ENCODE measurements around the gene LAMB2. TPM values are rescaled to one million over a fixed set of nuclear protein-coding genes. Genes with fewer than 3 reads are reported as not detected.
A peak's percentile ranks its signal among the peaks of the same experiment; 100 is the strongest.

The LAMB2 gene
- total RNA-seq, 2 experiments from 2014 or later: 0.29 TPM; not detected in 1

- CTCF ChIA-PET: interaction anchor here (0.6 to 4.3 kb wide), 28 partner anchors 10 to 474 kb away, joined by 3 to 22 read pairs (median 4); partner anchors contain the start of genes QRICH1, USP19 and USP4
- peak within 1 kb of the TSS; percentile 78 for H3K4me3 Mint-ChIP-seq
- H3K27me3 Mint-ChIP-seq (ENCODE audit: low read depth): no peaks in the 10 kb centered on the region
- H3K9me3 Mint-ChIP-seq (ENCODE audit: insufficient read depth): no peaks in the 10 kb centered on the region
- peaks cover 5% of the 10 kb centered on the region for H3K36me3 Mint-ChIP-seq (ENCODE audit: low read depth)
- peaks cover 31% of the 10 kb centered on the region for H3K4me1 Mint-ChIP-seq (ENCODE audit: low read depth)
- peak; percentile 90 for ATAC-seq
- POLR2A ChIA-PET: interaction anchor here (0.7 to 2.0 kb wide), 3 partner anchors 77 to 168 kb away, joined by 3 to 9 read pairs (median 3); partner anchors contain the start of gene QRICH1
- peak; percentile 87 for DNase-seq
- H3K27ac Mint-ChIP-seq: peak within 1 kb of the TSS; percentile 65
Observed at GRCh38 chr3:49171119-49171774, 38.4 kb upstream of the LAMB2 start, which contains the start of gene KLHDC8B. TSS of gene KLHDC8B (plus strand) at chr3:49171598. CDS start at chr3:49172770, 1,172 bp downstream.

DNA sequence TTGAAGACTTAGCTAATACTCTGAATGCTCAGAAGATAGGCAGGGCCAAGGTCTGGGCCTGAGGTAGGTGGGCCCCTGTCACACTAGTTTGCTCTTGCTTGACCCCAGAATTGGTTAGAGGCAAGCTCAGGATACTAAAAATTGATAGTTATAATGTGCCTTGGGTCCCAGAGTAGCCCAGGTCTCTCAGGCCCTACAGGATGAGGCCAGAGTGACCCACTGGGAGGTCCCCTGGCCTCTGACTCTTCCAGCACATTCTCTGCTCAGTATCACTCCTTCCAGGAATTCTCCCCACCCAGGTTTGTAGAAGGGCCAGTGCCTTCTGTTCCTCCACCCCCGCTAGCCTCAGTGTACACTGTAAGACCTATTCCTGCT lies 37.9 kb upstream of the LAMB2 start:
- ATAC-seq (no peak), DNase-seq (no peak)
- H3K4me1 Mint-ChIP-seq (ENCODE audit: low read depth): peaks cover 32% of the 10 kb centered on the region
- POLR2A ChIA-PET: interaction anchor here (1.0 to 2.0 kb wide), 2 partner anchors 77 to 169 kb away, joined by 3 to 9 read pairs; partner anchors contain the start of gene QRICH1
- H3K9me3 Mint-ChIP-seq (ENCODE audit: insufficient read depth): no peaks in the 10 kb centered on the region
- no peaks in the 10 kb centered on the region for H3K27me3 Mint-ChIP-seq (ENCODE audit: low read depth)
- CTCF ChIA-PET: interaction anchor here (0.6 to 4.3 kb wide), 27 partner anchors 9 to 475 kb away, joined by 3 to 22 read pairs (median 4); partner anchors contain the start of genes QRICH1, USP19 and USP4
- peak overlapping the region; percentile 78 for H3K4me3 Mint-ChIP-seq
- peak overlapping the region; percentile 65 for H3K27ac Mint-ChIP-seq
- H3K36me3 Mint-ChIP-seq (ENCODE audit: low read depth): peaks cover 6% of the 10 kb centered on the region

DNA sequence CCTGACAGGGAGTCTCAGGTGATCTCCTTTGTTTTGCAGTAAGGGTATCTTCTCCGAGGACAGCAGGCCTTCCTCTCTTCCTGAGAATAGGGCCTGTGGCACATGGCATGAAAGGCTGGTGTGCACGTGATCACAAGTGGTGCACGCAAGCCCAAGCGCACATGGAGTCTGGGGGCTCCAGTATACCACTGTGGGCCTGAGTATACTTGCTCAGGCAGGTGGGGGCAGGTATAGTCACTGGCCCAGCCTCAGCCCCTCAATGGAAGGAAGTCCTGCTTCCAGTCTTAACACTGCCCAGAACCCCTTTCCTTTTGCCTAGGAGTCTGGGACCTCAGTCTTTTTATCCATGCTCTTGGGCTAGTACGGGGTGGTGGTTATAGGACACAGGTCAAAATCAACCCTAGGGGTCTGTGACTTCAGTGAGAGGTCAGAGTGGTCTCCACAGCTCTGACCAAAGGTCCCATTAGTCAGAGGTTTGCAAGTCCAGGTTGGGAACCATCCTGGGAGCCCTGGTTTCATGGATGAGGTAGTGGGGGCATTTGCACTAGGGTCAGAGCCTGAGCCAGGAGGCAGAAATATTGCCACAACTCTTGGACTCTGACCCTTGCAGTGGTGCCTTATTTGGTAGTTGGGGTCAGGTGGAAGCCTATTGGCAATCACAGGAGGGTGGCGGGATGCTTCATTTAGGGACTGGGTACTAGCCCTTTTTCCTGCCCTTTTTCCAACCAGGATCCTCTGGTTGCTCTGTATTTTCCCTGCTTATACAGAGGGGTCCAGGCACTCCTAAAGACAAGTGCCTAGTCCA lies 34.1 kb upstream of the LAMB2 start:
- CTCF ChIA-PET: interaction anchor here (1.7 kb wide), 1 partner anchor 373 kb away, joined by 4 read pairs; no protein-coding TSS in a partner anchor
- no peaks in the 10 kb centered on the region for H3K27me3 Mint-ChIP-seq (ENCODE audit: low read depth)
- POLR2A ChIA-PET: interaction anchor here (1.7 to 2.3 kb wide), 2 partner anchors 46 to 73 kb away, joined by 4 to 15 read pairs; partner anchors contain the start of genes QRICH1 and USP19
- DNase-seq (no peak), ATAC-seq (no peak)
- peaks cover 43% of the 10 kb centered on the region for H3K4me1 Mint-ChIP-seq (ENCODE audit: low read depth)
- peaks cover 35% of the 10 kb centered on the region for H3K36me3 Mint-ChIP-seq (ENCODE audit: low read depth)
- H3K9me3 Mint-ChIP-seq (ENCODE audit: insufficient read depth): no peaks in the 10 kb centered on the region
- H3K4me3 Mint-ChIP-seq: peak overlapping the region; percentile 86
- H3K27ac Mint-ChIP-seq: peak overlapping the region; percentile 93

DNA sequence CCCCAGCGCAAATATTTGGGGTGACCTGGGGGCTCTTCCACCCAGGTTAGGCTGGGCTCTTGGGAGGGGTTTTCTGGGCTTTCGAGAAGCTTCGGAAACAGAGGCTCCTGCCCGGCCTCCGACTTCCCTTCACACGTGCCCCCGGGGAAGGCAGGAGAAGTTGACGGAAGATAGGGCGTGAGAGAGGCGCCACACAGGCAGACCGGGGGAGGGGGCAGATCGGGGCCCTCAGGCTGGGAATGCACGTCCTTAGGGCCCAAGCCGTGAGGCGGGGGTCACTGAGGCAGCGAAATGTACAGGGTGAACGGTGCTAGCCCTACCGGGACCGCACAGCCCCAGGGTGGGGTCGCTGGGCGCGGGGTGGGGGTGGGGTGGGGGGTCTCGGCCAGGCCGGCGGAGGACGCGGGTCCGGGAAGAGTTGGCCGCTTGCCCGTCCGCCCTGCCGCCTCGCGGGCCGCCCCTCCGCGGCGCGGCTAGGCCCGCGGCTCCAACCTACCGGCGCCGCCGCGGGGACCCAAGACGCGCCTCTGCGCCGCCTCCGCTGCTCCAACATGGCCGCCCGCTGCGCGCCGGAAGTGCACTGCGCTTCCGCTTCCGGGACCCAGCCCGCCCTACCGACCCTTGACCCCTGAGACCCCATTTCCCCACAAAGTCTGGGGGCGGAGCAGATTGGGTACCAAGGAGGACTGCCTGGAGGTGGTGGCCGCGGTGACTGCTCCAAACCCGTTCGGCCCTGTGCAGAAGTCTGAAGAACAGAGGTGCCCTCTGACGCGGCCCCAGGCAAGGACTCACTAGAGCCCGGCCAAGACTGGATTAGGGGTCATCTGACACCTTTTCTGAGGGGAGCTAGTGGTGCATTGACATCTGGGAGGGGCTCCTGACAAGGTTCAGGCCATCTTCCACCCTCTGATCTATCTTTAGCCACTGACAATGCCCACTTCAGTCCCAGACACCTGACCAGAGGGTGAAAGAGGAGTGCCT lies 33.2 kb upstream of the LAMB2 start, which contains the start of gene CCDC71:
Gene CCDC71, minus strand, starts transcription at position 561 of the 981 bp plus-strand sequence. CDS start 2,123 bp downstream, outside the sequence.
- ATAC-seq (peak; percentile 77), DNase-seq (peak; percentile 83)
- Mint-ChIP-seq H3K4me1 (ENCODE audit: low read depth) (peaks cover 49% of the 10 kb centered on the region), H3K27ac (peak within 1 kb of the TSS; percentile 93), H3K9me3 (ENCODE audit: insufficient read depth) (no peaks in the 10 kb centered on the region), H3K27me3 (ENCODE audit: low read depth) (no peaks in the 10 kb centered on the region), H3K4me3 (peak within 1 kb of the TSS; percentile 92), H3K36me3 (ENCODE audit: low read depth) (peaks cover 35% of the 10 kb centered on the region)
- ChIA-PET CTCF (interaction anchor here (1.2 kb wide), 1 partner anchor 178 kb away, joined by 4 read pairs; no protein-coding TSS in a partner anchor), POLR2A (interaction anchor here (0.7 to 2.3 kb wide), 6 partner anchors 12 to 174 kb away, joined by 3 to 15 read pairs (median 4); partner anchors contain the start of genes NDUFAF3, QRICH1, USP19 and USP4)

- POLR2A ChIA-PET: interaction anchor here (0.6 to 2.3 kb wide), 7 partner anchors 11 to 175 kb away, joined by 3 to 15 read pairs (median 4); partner anchors contain the start of genes NDUFAF3, QRICH1, USP19 and USP4
Observed at GRCh38 chr3:49164983-49165720, 32.3 kb upstream of the LAMB2 start.

GRCh38 chr3:49163609-49164008 lies 30.8 kb upstream of the LAMB2 start:
- H3K4me3 Mint-ChIP-seq: no peak overlapping the region
- H3K4me1 Mint-ChIP-seq (ENCODE audit: low read depth): peaks cover 46% of the 10 kb centered on the region
- no peaks in the 10 kb centered on the region for H3K27me3 Mint-ChIP-seq (ENCODE audit: low read depth)
- H3K9me3 Mint-ChIP-seq (ENCODE audit: insufficient read depth): no peaks in the 10 kb centered on the region
- ChIA-PET POLR2A (no interaction called here), CTCF (no interaction called here)
- no peak overlapping the region for H3K27ac Mint-ChIP-seq
- ATAC-seq (no peak), DNase-seq (no peak)
- H3K36me3 Mint-ChIP-seq (ENCODE audit: low read depth): peaks cover 37% of the 10 kb centered on the region

More at GRCh38 chr3:49164983-49165720, 32.3 kb upstream of the LAMB2 start:
- no peak for DNase-seq
- no peak for ATAC-seq
- H3K36me3 Mint-ChIP-seq (ENCODE audit: low read depth): peaks cover 37% of the 10 kb centered on the region
- CTCF ChIA-PET: interaction anchor here (1.2 to 1.3 kb wide), 2 partner anchors 44 to 177 kb away, joined by 3 to 4 read pairs; partner anchors contain the start of gene USP19
- no peaks in the 10 kb centered on the region for H3K9me3 Mint-ChIP-seq (ENCODE audit: insufficient read depth)
- peaks cover 46% of the 10 kb centered on the region for H3K4me1 Mint-ChIP-seq (ENCODE audit: low read depth)
- peak overlapping the region; percentile 92 for H3K4me3 Mint-ChIP-seq
- no peaks in the 10 kb centered on the region for H3K27me3 Mint-ChIP-seq (ENCODE audit: low read depth)
- H3K27ac Mint-ChIP-seq: peak overlapping the region; percentile 89

DNA sequence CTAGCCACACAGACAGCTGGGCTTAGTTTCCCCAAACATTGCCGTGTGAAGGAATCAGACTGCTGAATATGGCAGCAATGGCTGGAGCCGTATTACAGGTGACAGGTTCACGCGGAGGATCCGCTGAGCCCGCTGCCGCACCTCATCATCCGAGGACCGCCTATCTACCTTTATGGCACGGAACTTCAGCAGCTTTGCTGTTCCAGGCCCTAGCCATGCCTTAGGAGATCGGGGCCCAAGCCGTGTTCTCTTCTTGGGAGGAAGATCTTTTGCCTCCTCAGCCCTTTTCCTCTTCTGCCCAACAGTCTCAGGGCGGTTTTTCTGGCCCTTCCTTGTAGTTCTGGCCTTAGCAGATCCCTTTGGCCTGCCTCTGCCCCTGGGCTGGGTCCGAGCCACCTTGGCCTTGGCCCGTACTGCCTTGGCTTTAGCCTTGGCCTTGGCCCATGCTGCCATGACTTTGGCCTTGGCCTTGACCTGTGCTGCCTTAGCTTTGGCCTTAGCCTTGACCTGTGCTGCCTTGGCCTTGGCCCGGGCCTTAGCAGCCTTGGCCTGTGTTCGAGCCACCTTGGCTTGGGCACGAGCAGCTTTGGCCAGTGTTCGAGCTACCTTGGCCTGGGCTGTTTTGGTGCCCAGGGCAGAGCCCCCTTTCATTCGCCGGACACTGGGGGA lies 30.0 kb upstream of the LAMB2 start:
- Mint-ChIP-seq H3K4me3 (no peak overlapping the region), H3K4me1 (ENCODE audit: low read depth) (peaks cover 48% of the 10 kb centered on the region), H3K9me3 (ENCODE audit: insufficient read depth) (no peaks in the 10 kb centered on the region), H3K27ac (no peak overlapping the region), H3K36me3 (ENCODE audit: low read depth) (peaks cover 37% of the 10 kb centered on the region), H3K27me3 (ENCODE audit: low read depth) (no peaks in the 10 kb centered on the region)
- ATAC-seq: no peak
- POLR2A ChIA-PET: no interaction called here
- no peak for DNase-seq
- CTCF ChIA-PET: interaction anchor here (1.8 to 3.6 kb wide), 2 partner anchors 8 to 286 kb away, joined by 5 to 13 read pairs; partner anchors contain the start of gene KLHDC8B

GRCh38 chr3:49161808-49162530 lies 29.1 kb upstream of the LAMB2 start:
- peaks cover 37% of the 10 kb centered on the region for H3K36me3 Mint-ChIP-seq (ENCODE audit: low read depth)
- H3K27ac Mint-ChIP-seq: peak overlapping the region; percentile 70
- POLR2A ChIA-PET: no interaction called here
- H3K4me3 Mint-ChIP-seq: no peak overlapping the region
- H3K9me3 Mint-ChIP-seq (ENCODE audit: insufficient read depth): no peaks in the 10 kb centered on the region
- DNase-seq (peak; percentile 32), ATAC-seq (no peak)
- CTCF ChIA-PET: interaction anchor here (1.8 to 3.6 kb wide), 2 partner anchors 9 to 287 kb away, joined by 5 to 13 read pairs; partner anchors contain the start of gene KLHDC8B
- H3K4me1 Mint-ChIP-seq (ENCODE audit: low read depth): peaks cover 48% of the 10 kb centered on the region
- H3K27me3 Mint-ChIP-seq (ENCODE audit: low read depth): no peaks in the 10 kb centered on the region

GRCh38 chr3:49161197-49161596 lies 28.3 kb upstream of the LAMB2 start:
- Mint-ChIP-seq H3K4me3 (no peak overlapping the region), H3K27me3 (ENCODE audit: low read depth) (no peaks in the 10 kb centered on the region), H3K9me3 (ENCODE audit: insufficient read depth) (no peaks in the 10 kb centered on the region), H3K36me3 (ENCODE audit: low read depth) (peaks cover 32% of the 10 kb centered on the region), H3K27ac (no peak overlapping the region), H3K4me1 (ENCODE audit: low read depth) (peaks cover 42% of the 10 kb centered on the region)
- DNase-seq: no peak
- no peak for ATAC-seq
- POLR2A ChIA-PET: no interaction called here
- CTCF ChIA-PET: interaction anchor here (1.8 to 3.6 kb wide), 2 partner anchors 10 to 288 kb away, joined by 5 to 13 read pairs; partner anchors contain the start of gene KLHDC8B

All from activated CD8-positive, alpha-beta T cell treated with anti-CD3 and anti-CD28 coated beads, Interleukin-2, amount 10 ng/mL, durations not matched to agents 7 days and 5 days (primary cell).